VCaP (cell line): ENCODE results near the gene DDAH1.

Source experiments
- H3K27ac ChIP-seq: fragments of 450-650 bp; 2 replicates; pipeline ENCODE4 v1.5.1; 2017
- TF ChIP-seq, protein P1 (sequence below): fragments of 450-650 bp; conservative IDR thresholded peaks from 2 replicates; pipeline ENCODE4 v1.5.1; 2017; ENCODE audit warnings: mild to moderate bottlenecking, moderate library complexity

Gene DDAH1

DNA sequence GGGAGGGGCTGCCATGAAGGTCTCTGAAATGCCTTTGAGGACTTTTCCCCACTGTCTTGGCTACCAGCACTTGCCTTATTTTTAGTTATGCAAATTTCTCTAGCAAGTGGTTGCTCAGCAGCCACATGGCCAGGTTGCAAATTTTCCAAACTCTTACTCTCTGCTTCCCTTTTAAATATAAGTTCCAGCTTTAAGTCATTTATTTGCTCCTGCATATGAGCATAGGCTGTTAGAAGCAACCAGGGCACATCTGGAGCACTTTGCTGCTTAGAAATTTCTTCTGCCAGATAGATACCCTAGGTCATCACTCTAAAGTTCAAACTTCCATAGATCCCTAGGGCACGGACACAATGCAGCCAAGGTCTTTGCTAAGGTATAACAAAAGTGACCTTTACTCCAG is 44.8 kb downstream of the DDAH1 start:
- H3K27ac ChIP-seq, result no peak overlapping the region
- TF ChIP-seq, protein P1, sequence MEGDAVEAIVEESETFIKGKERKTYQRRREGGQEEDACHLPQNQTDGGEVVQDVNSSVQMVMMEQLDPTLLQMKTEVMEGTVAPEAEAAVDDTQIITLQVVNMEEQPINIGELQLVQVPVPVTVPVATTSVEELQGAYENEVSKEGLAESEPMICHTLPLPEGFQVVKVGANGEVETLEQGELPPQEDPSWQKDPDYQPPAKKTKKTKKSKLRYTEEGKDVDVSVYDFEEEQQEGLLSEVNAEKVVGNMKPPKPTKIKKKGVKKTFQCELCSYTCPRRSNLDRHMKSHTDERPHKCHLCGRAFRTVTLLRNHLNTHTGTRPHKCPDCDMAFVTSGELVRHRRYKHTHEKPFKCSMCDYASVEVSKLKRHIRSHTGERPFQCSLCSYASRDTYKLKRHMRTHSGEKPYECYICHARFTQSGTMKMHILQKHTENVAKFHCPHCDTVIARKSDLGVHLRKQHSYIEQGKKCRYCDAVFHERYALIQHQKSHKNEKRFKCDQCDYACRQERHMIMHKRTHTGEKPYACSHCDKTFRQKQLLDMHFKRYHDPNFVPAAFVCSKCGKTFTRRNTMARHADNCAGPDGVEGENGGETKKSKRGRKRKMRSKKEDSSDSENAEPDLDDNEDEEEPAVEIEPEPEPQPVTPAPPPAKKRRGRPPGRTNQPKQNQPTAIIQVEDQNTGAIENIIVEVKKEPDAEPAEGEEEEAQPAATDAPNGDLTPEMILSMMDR, result no peak

GRCh38 chr1:85417876-85418275 is 47.1 kb downstream of the DDAH1 start:
- no peak overlapping the region for H3K27ac ChIP-seq
- TF ChIP-seq, protein P1, result no peak

DNA sequence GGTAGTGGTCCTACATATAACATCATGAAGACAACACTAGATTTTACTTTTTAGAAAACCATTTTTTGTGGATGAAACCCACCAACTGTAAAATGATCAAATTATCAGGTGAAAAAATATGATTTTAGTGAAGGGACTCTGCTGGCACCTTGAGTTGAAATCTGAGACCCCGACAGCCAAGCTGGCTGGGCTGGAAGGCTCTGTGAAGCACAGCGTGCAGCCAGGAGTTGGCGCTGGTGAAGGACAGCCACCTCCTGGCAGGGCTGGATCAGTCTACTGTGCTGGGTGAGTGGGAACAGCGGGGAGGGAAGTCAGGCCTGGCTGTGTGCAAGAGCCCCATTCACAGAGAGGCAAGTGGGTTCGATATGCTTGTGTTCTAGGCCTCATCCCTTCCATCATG is 47.9 kb downstream of the DDAH1 start:
- no peak overlapping the region for H3K27ac ChIP-seq
- TF ChIP-seq, protein P1, result no peak

- TF ChIP-seq, protein P1, result no peak
- no peak overlapping the region for H3K27ac ChIP-seq
Measured at GRCh38 chr1:85413169-85413568, 51.8 kb downstream of the DDAH1 start.

DNA sequence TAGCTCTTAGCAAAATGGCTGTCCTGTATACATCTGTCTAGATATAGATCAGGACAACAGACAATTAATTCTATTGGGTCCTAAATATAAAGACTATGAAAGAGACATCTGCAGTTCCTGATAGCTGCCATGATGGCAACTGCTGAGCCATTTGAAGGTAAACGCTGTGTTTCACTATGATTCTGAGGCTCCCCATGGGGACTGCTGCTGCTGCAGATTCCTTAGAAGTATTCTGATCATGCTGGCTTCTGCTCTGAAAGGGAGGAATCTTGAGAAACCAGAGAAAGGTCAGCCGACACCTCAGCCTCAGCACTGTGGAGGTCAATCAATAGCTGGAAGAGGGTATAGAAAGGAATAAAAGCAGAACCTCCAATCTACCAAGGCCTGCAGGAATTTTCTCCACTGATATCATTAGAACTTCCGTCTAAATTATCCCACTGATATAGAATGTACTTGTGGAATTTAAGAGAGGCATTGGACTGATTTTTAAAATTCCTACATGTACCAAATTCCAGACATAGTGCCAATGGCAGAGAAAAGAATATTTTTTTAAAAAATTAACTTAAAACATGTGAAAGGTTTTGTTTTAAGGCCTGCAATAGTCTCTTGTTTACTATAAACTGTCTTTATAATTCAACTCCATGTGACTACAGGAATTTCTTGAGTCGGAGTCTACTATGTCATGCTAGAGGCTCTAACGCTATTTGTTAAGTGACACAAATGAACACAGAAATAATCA is 53.2 kb downstream of the DDAH1 start:
- no peak overlapping the region for H3K27ac ChIP-seq
- TF ChIP-seq, protein P1, result no peak

DNA sequence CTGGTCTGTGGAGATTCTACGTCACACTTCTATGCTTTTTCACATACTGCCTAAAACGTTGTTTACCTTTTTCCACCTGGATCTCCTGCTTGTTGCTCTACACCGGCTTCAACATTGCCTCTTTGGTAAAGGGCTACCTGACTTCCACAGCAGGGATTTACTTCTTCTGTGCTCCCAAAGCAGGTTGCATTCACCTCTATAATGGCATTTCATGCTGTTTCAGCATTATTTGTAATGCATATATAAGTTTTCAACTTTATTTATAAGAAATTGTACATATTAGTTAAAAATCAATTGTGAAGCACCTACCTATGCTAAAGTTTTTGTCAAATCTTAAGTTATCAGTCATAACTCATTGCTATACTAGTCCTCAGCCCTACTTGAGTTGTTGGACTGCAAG is 55.4 kb downstream of the DDAH1 start:
- H3K27ac ChIP-seq, result no peak overlapping the region
- TF ChIP-seq, protein P1, result no peak

GRCh38 chr1:85407746-85408377 is 57.1 kb downstream of the DDAH1 start:
- H3K27ac ChIP-seq, result no peak overlapping the region
- TF ChIP-seq, protein P1, result no peak
